Heart right ventricle (tissue), 16 donors: Measurements from ENCODE around the gene LRMDA. TPM values are rescaled to one million over a fixed set of nuclear protein-coding genes. Genes with fewer than 3 reads are reported as not detected.

Experiments
- ATAC-seq, 8 donors: fragments of 200-7000 bp; cut with Tn5 transposase; one replicate each; pipeline ENCODE4 v1.9.1; 2020; ENCODE audit warnings: mild to moderate bottlenecking in 8 of 8, moderate library complexity in 8 of 8, moderate number of reproducible peaks in 1 of 8
- DNase-seq, 2 donors: peaks; one replicate each; pipeline ENCODE4 v3.0.0-alpha.2; 2020
- H3K27ac ChIP-seq, 10 donors: fragments of 200-600 bp; sonication (generic) in 2 of 10; one replicate each; pipeline versions ENCODE4 v1.5.0 to v1.8.0; 2020 to 2022; ENCODE audit warnings: mild to moderate bottlenecking in 3 of 10
- H3K27me3 ChIP-seq, 7 donors: fragments of 200-600 bp; one replicate each; pipeline ENCODE4 v1.8.0; 2021 to 2022; ENCODE audit warnings: mild to moderate bottlenecking in 2 of 7
- H3K36me3 ChIP-seq, 9 donors: fragments of 200-600 bp; sonication (generic) in 1 of 9; one replicate each; pipeline versions ENCODE4 v1.5.0 to v1.8.0; 2020 to 2022; ENCODE audit warnings: mild to moderate bottlenecking in 2 of 9
- H3K4me1 ChIP-seq, 9 donors: fragments of 200-600 bp; sonication (generic) in 1 of 9; one replicate each; pipeline versions ENCODE4 v1.5.0 to v1.8.0; 2020 to 2022; ENCODE audit warnings: mild to moderate bottlenecking in 4 of 9
- H3K4me3 ChIP-seq, 10 donors: fragments of 200-600 bp; sonication (generic) in 2 of 10; one replicate each; pipeline versions ENCODE4 v1.5.0 to v1.8.0; 2020 to 2022; ENCODE audit warnings: mild to moderate bottlenecking in 7 of 10, moderate library complexity in 2 of 10
- H3K9me3 ChIP-seq, 11 donors: fragments of 200-600 bp in 10 of 11; sonication (generic) in 2 of 11; one replicate each; pipeline versions ENCODE4 v1.5.0 to v1.8.0; 2013 to 2022; ENCODE audit warnings: mild to moderate bottlenecking in 2 of 11, control low read depth in 1 of 11, moderate library complexity in 1 of 11
- CTCF ChIP-seq, 9 donors: fragments of 200-600 bp; sonication (generic) in 2 of 9; IDR thresholded peaks; one replicate each; pipeline versions ENCODE4 v1.5.0 to v1.8.0; 2021 to 2022; ENCODE audit warnings: antibody characterized with exemption in 9 of 9, mild to moderate bottlenecking in 5 of 9, moderate library complexity in 1 of 9
- WGBS, 2 donors: extraction: QIAGEN DNeasy Blood & Tissue Kit; methylation state at CpG; one replicate each; pipeline ENCODE4 v1.1.7; 2013; ENCODE audit warnings: inconsistent platforms in 1 of 2; 5-methylcytosine and 5-hydroxymethylcytosine counted together
- intact Hi-C, 10 donors: fragments of 100-400 bp; cut with DNase I; formaldehyde crosslinking; loops; one replicate each; pipeline versions ENCODE4 v1.11.1 to v1.14.2; 2022
- polyA plus RNA-seq, 2 donors: library from polyadenylated mRNA; stranded (reverse); fragments of 200-250 nt; gene quantifications; one replicate each; pipeline ENCODE4 v1.2.3, GENCODE V29; 2013
- total RNA-seq, 10 donors: library from RNA; stranded (reverse); fragmentation: NEBNext Ultra II Directional in 3 of 10; extraction: Animal tissue kit (Norgen Biotek cat#: 25700) in 3 of 10; gene quantifications; one replicate each; pipeline versions ENCODE4 v1.2.1 to v1.2.4, GENCODE V29; 2021 to 2023
- donor health status: Arrhythmogenic right ventricular cardiomyopathy.
- donor health status: ischemic (EF 13 %, LVEDD 7.1; RV severe dilation, severe dysfunction).
- donor health status: healthy with polysubstance abuse.
- donor health status: DM: no; HTN: yes; CAD: no.
- donor health status: DM: no; HTN: no; CAD: no.
- donor health status: ischemic (EF 25% LVEDD 6.9; RV normal size, moderate dysfunction).
- donor health status: ischemic (EF 25% LVEDD 5.7; RV mildly dilated, moderate dysfunction).
- donor health status: healthy.
- donor health status: DM: yes; HTN: yes; CAD: no.
- donor health status: Ischemic cardiomyopathy.
- donor health status: ischemic (EF 35%, LVEDD 5.7; RV mildly dilated, moderate dysfunction).
- donor health status: nonischemic (EF 11% LVEDD 7.7; RV severe dilation, severe dysfunction).
- donor health status: DM: yes; HTN: yes; CAD: no.
- donor health status: PGD.
- donor health status: ischemic (EF 29% LVEDD 5.4; RV normal size, mild dysfunction).
- donor health status: nonischemic (EF 23%, LVEDD 6.1; RV moderate dilation, normal function).

LRMDA gene
- total and polyA plus RNA-seq, 12 donors, result 4.0 to 59.8 (median 12.7) TPM

GRCh38 chr10:75774783-75775490, 343.5 kb downstream of the LRMDA start:
- peak overlapping the region in 9 of 10 donors; percentile 18 to 80 (median 48) for H3K27ac ChIP-seq
- peak in 1 of 2 donors; percentile 26 for DNase-seq
- H3K27me3 ChIP-seq, result no peaks in the 10 kb centered on the region
- H3K4me1 ChIP-seq, result peaks cover 0 to 50% (median 15%) of the 10 kb centered on the region in 9 donors
- 72 to 78% methylated on average over 6 of the region's 6 CpGs for WGBS, 2 donors
- no peak overlapping the region for H3K4me3 ChIP-seq
- peak in 4 of 8 donors; percentile 11 to 72 (median 46) for ATAC-seq
- no peaks in the 10 kb centered on the region for H3K9me3 ChIP-seq
- no peaks in the 10 kb centered on the region for H3K36me3 ChIP-seq
- intact Hi-C loops, result loop anchor here in 1 of 10 donors (10.0 kb wide), 1 partner anchor 370 kb away; the partner anchor contains the start of gene ZNF503
- no peak for TF ChIP-seq CTCF (IDR thresholded peaks at IDR 0.05)

- DNase-seq (no peak), ATAC-seq (no peak)
- Histone ChIP-seq H3K4me3 (no peak overlapping the region), H3K27me3 (no peaks in the 10 kb centered on the region), H3K4me1 (peaks cover 0 to 38% (median 11%) of the 10 kb centered on the region in 9 donors), H3K36me3 (no peaks in the 10 kb centered on the region), H3K27ac (no peak overlapping the region), H3K9me3 (no peaks in the 10 kb centered on the region)
- intact Hi-C loops, result loop anchor here in 1 of 10 donors (10.0 kb wide), 1 partner anchor 372 kb away; the partner anchor contains the start of gene ZNF503
- 87 to 91% methylated on average over 9 of the region's 9 CpGs for WGBS, 2 donors
- TF ChIP-seq CTCF (IDR thresholded peaks at IDR 0.05), result no peak
These were observed 345.5 kb downstream of the LRMDA start for GRCh38 chr10:75776738-75777504.

- H3K27ac ChIP-seq, result peak overlapping the region in 5 of 10 donors; percentile 16 to 52 (median 24)
These were observed 347.2 kb downstream of the LRMDA start for GRCh38 chr10:75778665-75779064.

More at GRCh38 chr10:75778665-75779064, 347.2 kb downstream of the LRMDA start:
- DNase-seq, result no peak
- ATAC-seq, result peak in 2 of 8 donors; percentile 54 to 57
- Histone ChIP-seq H3K9me3 (no peaks in the 10 kb centered on the region), H3K4me1 (peaks cover 0 to 44% (median 7%) of the 10 kb centered on the region in 9 donors), H3K27me3 (no peaks in the 10 kb centered on the region), H3K36me3 (no peaks in the 10 kb centered on the region), H3K4me3 (no peak overlapping the region)
- intact Hi-C loops, result loop anchor here in 1 of 10 donors (10.0 kb wide), 1 partner anchor 374 kb away; the partner anchor contains the start of gene ZNF503
- no peak for TF ChIP-seq CTCF (IDR thresholded peaks at IDR 0.05)
